HCT116 (cell line): Measurements from ENCODE around the gene GRIP1. TPM values are rescaled to one million over a fixed set of nuclear protein-coding genes. Genes with fewer than 3 reads are reported as not detected.

Experiments
- ATAC-seq: fragments of 200-7000 bp; cut with Tn5 transposase; 2 replicates; pipeline ENCODE4 v1.9.1; 2020; ENCODE audit warnings: mild to moderate bottlenecking, moderate library complexity
- BruUV-seq: library from RNA; stranded (reverse); fragments of 400-500 nt; replicated peaks from 2 replicates; lab custom pipeline; 2021; lab: Mats Ljungman, UMichigan
- CTCF ChIA-PET: fragments of 300-600 bp; sonication (Branson Sonifier 250); formaldehyde crosslinking; loops from one replicate; lab custom pipeline; 2021; ENCODE audit warnings: antibody characterized with exemption; lab: Charles Lee
- POLR2A ChIA-PET: fragments of 300-600, 350-600 bp; sonication (Branson Sonifier 250); formaldehyde crosslinking; loops from one replicate; lab custom pipeline; 2021; ENCODE audit warnings: antibody characterized with exemption; lab: Charles Lee
- RAD21 ChIA-PET, 2 experiments: fragments of 300-600 bp; sonication (Branson Sonifier 250); formaldehyde crosslinking; loops; one replicate each; lab custom pipeline; 2023; ENCODE audit warnings: low total read pairs in 2 of 2; ENCODE audit not compliant: uncharacterized antibody in 2 of 2, unreplicated experiment in 2 of 2, low non-redundant PET in 1 of 2; lab: Charles Lee
- DNase-seq: peaks from one replicate; pipeline ENCODE4 v3.0.0-alpha.2; 2010; ENCODE audit warnings: low read depth, low spot score
- H2AFZ ChIP-seq: fragments of 200-600 bp; shearing (Covaris generic), sonication (generic); 2 replicates; pipeline ENCODE4 v1.6.1; 2017; ENCODE audit warnings: low read depth, mixed run types, mixed read lengths, antibody characterized with exemption, low read length; ENCODE audit not compliant: poor library complexity, severe bottlenecking
- H3K27ac ChIP-seq: 2 replicates; pipeline ENCODE4 v1.5.1; 2012; ENCODE audit warnings: low read depth, low read length
- H3K27me3 ChIP-seq: fragments of 200-600 bp; sonication (generic); 2 replicates; pipeline ENCODE4 v1.6.1; 2016; ENCODE audit warnings: mixed run types, low read length, mixed read lengths; ENCODE audit not compliant: insufficient read depth
- H3K36me3 ChIP-seq, 2 experiments: fragments of 200-500 bp in 1 of 2; fragments of 200-600 bp in 1 of 2; sonication (Bioruptor generic) in 1 of 2; sonication (generic) in 1 of 2; 2 replicates each; pipeline versions ENCODE4 v1.5.1 to v1.6.1; 2014 to 2016; ENCODE audit warnings: low read length in 2 of 2, inconsistent platforms in 1 of 2, mixed read lengths in 1 of 2, mixed run types in 1 of 2; ENCODE audit not compliant: insufficient read depth in 2 of 2, control insufficient read depth in 1 of 2
- H3K4me1 ChIP-seq, 2 experiments: fragments of 200-600 bp in 1 of 2; sonication (generic) in 1 of 2; 2 replicates each; pipeline versions ENCODE4 v1.5.1 to v1.6.1; 2012 to 2017; ENCODE audit warnings: low read length in 2 of 2, inconsistent platforms in 1 of 2, mild to moderate bottlenecking in 1 of 2, mixed read lengths in 1 of 2, mixed run types in 1 of 2, moderate library complexity in 1 of 2; ENCODE audit not compliant: insufficient read depth in 2 of 2, control insufficient read depth in 1 of 2
- H3K4me2 ChIP-seq: fragments of 200-600 bp; sonication (generic); 2 replicates; pipeline ENCODE4 v1.6.1; 2017; ENCODE audit warnings: mixed run types, low read length, mixed read lengths
- H3K4me3 ChIP-seq, 2 experiments: fragments of 200-600 bp in 1 of 2; sonication (generic) in 1 of 2; replicated peaks in 1 of 2; 2 replicates each; pipeline ENCODE4 v1.5.1; 2011 to 2016; ENCODE audit warnings: low read length in 2 of 2, control low read depth in 1 of 2, low read depth in 1 of 2, mild to moderate bottlenecking in 1 of 2, mixed read lengths in 1 of 2, mixed run types in 1 of 2
- H3K79me2 ChIP-seq: fragments of 200-600 bp; sonication (generic); 2 replicates; pipeline ENCODE4 v1.6.1; 2017; ENCODE audit warnings: mild to moderate bottlenecking, mixed run types, low read length, moderate library complexity, mixed read lengths; ENCODE audit not compliant: insufficient read depth
- H3K9ac ChIP-seq: fragments of 200-600 bp; sonication (generic); 2 replicates; pipeline ENCODE4 v1.6.1; 2016; ENCODE audit warnings: low read length, mixed read lengths
- H3K9me2 ChIP-seq: fragments of 200-600 bp; sonication (generic), shearing (Covaris generic); 2 replicates; pipeline ENCODE4 v1.6.1; 2017; ENCODE audit warnings: mixed run types, mild to moderate bottlenecking, moderate library complexity; ENCODE audit not compliant: insufficient read depth
- H3K9me3 ChIP-seq, 2 experiments: fragments of 200-500 bp in 1 of 2; fragments of 200-600 bp in 1 of 2; sonication (Bioruptor generic) in 1 of 2; sonication (generic) in 1 of 2; 2 replicates each; pipeline ENCODE4 v1.6.1; 2014 to 2017; ENCODE audit warnings: low read length in 2 of 2, mixed read lengths in 2 of 2, inconsistent platforms in 1 of 2, low read depth in 1 of 2, mild to moderate bottlenecking in 1 of 2, mixed run types in 1 of 2, moderate library complexity in 1 of 2; ENCODE audit not compliant: control insufficient read depth in 1 of 2, insufficient read depth in 1 of 2
- H4K20me1 ChIP-seq: fragments of 200-600 bp; sonication (generic), shearing (Covaris generic); 2 replicates; pipeline ENCODE4 v1.6.1; 2017; ENCODE audit warnings: mixed run types, mild to moderate bottlenecking, moderate library complexity; ENCODE audit not compliant: insufficient read depth
- CBX3 ChIP-seq: IDR thresholded peaks from 2 replicates; pipeline ENCODE4 v1.6.1; 2012; ENCODE audit warnings: low read depth
- CEBPB ChIP-seq: IDR thresholded peaks from 2 replicates; pipeline ENCODE4 v1.6.1; 2012; ENCODE audit warnings: low read depth
- EGR1 ChIP-seq: IDR thresholded peaks from 2 replicates; pipeline ENCODE4 v1.6.1; 2012; ENCODE audit warnings: low read depth
- ELF1 ChIP-seq: IDR thresholded peaks from 2 replicates; pipeline ENCODE4 v1.6.1; 2012; ENCODE audit warnings: low read depth, borderline replicate concordance
- EZH2 ChIP-seq: fragments of 200-600 bp; sonication (generic); IDR thresholded peaks from 2 replicates; pipeline ENCODE4 v1.6.1; 2017; ENCODE audit warnings: antibody characterized with exemption, mixed run types
- EZH2phosphoT487 ChIP-seq: fragments of 200-600 bp; IDR thresholded peaks from 2 replicates; pipeline ENCODE4 v1.6.1; 2018; ENCODE audit warnings: antibody characterized with exemption, borderline replicate concordance
- JUND ChIP-seq: IDR thresholded peaks from 2 replicates; pipeline ENCODE4 v1.6.1; 2012
- POLR2A ChIP-seq: IDR thresholded peaks from 2 replicates; pipeline ENCODE4 v1.7.0; 2011; ENCODE audit warnings: borderline replicate concordance; ENCODE audit not compliant: insufficient read depth, insufficient read length; ENCODE audit errors: extremely low read depth
- RAD21 ChIP-seq: IDR thresholded peaks from 2 replicates; pipeline ENCODE4 v1.6.1; 2012; ENCODE audit warnings: low read depth, mild to moderate bottlenecking
- SIN3A ChIP-seq: IDR thresholded peaks from 2 replicates; pipeline ENCODE4 v1.6.1; 2012; ENCODE audit warnings: low read depth
- SRF ChIP-seq: IDR thresholded peaks from 2 replicates; pipeline ENCODE4 v1.6.1; 2012; ENCODE audit warnings: low read depth
- YY1 ChIP-seq: IDR thresholded peaks from 2 replicates; pipeline ENCODE4 v1.6.1; 2011; ENCODE audit warnings: low read length, low read depth, moderate library complexity, mild to moderate bottlenecking; ENCODE audit not compliant: insufficient replicate concordance; ENCODE audit errors: extremely low read depth
- ZFX ChIP-seq: fragments of 450-650 bp; IDR thresholded peaks from 2 replicates; pipeline ENCODE4 v1.6.1; 2017
- ZNF274 ChIP-seq: fragments of 200-500 bp; sonication (Bioruptor generic); IDR thresholded peaks from 2 replicates; pipeline ENCODE4 v1.6.1; 2014; ENCODE audit warnings: mild to moderate bottlenecking, low read depth, low read length, inconsistent platforms
- intact Hi-C: fragments of 100-400 bp; cut with micrococcal nuclease; formaldehyde crosslinking; loops from 2 replicates; pipeline ENCODE4 v1.10.0; 2022
- total RNA-seq: library from RNA; stranded (reverse); gene quantifications from one replicate; pipeline ENCODE4 v1.2.1, GENCODE V29; 2021; ENCODE audit not compliant: unreplicated experiment
- TF ChIP-seq, protein P1 (sequence below), 3 experiments: fragments of 200-600 bp in 1 of 3; sonication (generic) in 1 of 3; IDR thresholded peaks in 2 of 3; conservative IDR thresholded peaks in 1 of 3; 2 replicates each; pipeline ENCODE4 v1.5.1; 2012 to 2017; ENCODE audit warnings: low read depth in 2 of 3, low read length in 2 of 3, antibody characterized with exemption in 1 of 3, borderline replicate concordance in 1 of 3, control low read depth in 1 of 3, mild to moderate bottlenecking in 1 of 3, mixed read lengths in 1 of 3, mixed run types in 1 of 3, moderate library complexity in 1 of 3; ENCODE audit not compliant: insufficient read depth in 1 of 3
- TF ChIP-seq, protein P2 (sequence below): IDR thresholded peaks from 2 replicates; pipeline ENCODE4 v1.6.1; 2012
- TF ChIP-seq, protein P3 (sequence below): IDR thresholded peaks from 2 replicates; pipeline ENCODE4 v1.6.1; 2011; ENCODE audit warnings: mild to moderate bottlenecking, low read length, moderate library complexity; ENCODE audit not compliant: insufficient replicate concordance; ENCODE audit errors: extremely low read depth
- TF ChIP-seq, protein P4 (sequence below): IDR thresholded peaks from 2 replicates; pipeline ENCODE4 v1.6.1; 2012
- TF ChIP-seq, protein P5 (sequence below): IDR thresholded peaks from 2 replicates; pipeline ENCODE4 v1.6.1; 2012; ENCODE audit warnings: low read depth

The GRIP1 gene
- total RNA-seq, 1 experiment from 2014 or later: not detected

DNA sequence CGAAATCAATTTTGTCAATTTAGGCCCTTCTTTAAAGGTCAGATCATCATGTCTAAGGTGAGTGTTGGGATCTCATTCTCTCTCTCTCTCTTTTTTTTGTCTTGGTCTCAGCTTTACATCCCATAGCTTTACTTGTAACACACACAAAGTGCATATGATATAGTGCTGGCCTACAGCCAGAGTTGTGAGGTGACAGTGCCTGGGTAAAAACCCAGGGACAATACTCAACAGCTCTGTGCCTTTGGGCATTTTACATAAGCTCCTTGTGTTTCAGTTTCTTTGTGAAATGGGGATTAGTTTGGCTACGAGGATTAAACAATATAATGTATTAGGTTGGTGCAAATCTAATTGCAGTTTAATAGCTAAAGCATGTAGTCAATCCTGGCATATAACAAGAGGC, 40.2 kb downstream of the GRIP1 start:
- ATAC-seq: no peak
- POLR2A ChIA-PET: no interaction called here
- Histone ChIP-seq H4K20me1 (no peaks in the 10 kb centered on the region; the same call in 1 of the 2 replicates), H3K9ac (no peak overlapping the region), H3K4me2 (no peak overlapping the region), H2AFZ (no peak overlapping the region), H3K4me1 (no peaks in the 10 kb centered on the region), H3K9me3 (no peaks in the 10 kb centered on the region), H3K36me3 (no peaks in the 10 kb centered on the region), H3K27me3 (peaks cover 57% of the 10 kb centered on the region), H3K9me2 (no peaks in the 10 kb centered on the region), H3K79me2 (no peaks in the 10 kb centered on the region), H3K27ac (no peak overlapping the region), H3K4me3 (no peak overlapping the region)
- no TSS peak for BruUV-seq
- CTCF ChIA-PET: no interaction called here
- no peak for TF ChIP-seq POLR2A
- no peak for TF ChIP-seq SRF
- no peak for TF ChIP-seq JUND
- no peak for TF ChIP-seq ZNF274
- TF ChIP-seq, protein P1, sequence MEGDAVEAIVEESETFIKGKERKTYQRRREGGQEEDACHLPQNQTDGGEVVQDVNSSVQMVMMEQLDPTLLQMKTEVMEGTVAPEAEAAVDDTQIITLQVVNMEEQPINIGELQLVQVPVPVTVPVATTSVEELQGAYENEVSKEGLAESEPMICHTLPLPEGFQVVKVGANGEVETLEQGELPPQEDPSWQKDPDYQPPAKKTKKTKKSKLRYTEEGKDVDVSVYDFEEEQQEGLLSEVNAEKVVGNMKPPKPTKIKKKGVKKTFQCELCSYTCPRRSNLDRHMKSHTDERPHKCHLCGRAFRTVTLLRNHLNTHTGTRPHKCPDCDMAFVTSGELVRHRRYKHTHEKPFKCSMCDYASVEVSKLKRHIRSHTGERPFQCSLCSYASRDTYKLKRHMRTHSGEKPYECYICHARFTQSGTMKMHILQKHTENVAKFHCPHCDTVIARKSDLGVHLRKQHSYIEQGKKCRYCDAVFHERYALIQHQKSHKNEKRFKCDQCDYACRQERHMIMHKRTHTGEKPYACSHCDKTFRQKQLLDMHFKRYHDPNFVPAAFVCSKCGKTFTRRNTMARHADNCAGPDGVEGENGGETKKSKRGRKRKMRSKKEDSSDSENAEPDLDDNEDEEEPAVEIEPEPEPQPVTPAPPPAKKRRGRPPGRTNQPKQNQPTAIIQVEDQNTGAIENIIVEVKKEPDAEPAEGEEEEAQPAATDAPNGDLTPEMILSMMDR (IDR thresholded peaks at IDR 0.05 in 2 of 3, conservative IDR thresholded peaks at IDR 0.05 in 1 of 3; ENCODE audit: borderline replicate concordance in 1 of 3, insufficient read depth in 1 of 3, low read depth in 2 of 3, low read length in 2 of 3): no peak
- TF ChIP-seq, protein P2, sequence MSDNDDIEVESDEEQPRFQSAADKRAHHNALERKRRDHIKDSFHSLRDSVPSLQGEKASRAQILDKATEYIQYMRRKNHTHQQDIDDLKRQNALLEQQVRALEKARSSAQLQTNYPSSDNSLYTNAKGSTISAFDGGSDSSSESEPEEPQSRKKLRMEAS: no peak
- TF ChIP-seq YY1: no peak
- TF ChIP-seq EZH2phosphoT487: no peak
- no peak for TF ChIP-seq SIN3A
- TF ChIP-seq ZFX: no peak
- TF ChIP-seq EGR1: no peak
- TF ChIP-seq, protein P3, sequence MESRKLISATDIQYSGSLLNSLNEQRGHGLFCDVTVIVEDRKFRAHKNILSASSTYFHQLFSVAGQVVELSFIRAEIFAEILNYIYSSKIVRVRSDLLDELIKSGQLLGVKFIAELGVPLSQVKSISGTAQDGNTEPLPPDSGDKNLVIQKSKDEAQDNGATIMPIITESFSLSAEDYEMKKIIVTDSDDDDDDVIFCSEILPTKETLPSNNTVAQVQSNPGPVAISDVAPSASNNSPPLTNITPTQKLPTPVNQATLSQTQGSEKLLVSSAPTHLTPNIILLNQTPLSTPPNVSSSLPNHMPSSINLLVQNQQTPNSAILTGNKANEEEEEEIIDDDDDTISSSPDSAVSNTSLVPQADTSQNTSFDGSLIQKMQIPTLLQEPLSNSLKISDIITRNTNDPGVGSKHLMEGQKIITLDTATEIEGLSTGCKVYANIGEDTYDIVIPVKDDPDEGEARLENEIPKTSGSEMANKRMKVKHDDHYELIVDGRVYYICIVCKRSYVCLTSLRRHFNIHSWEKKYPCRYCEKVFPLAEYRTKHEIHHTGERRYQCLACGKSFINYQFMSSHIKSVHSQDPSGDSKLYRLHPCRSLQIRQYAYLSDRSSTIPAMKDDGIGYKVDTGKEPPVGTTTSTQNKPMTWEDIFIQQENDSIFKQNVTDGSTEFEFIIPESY: no peak
- no peak for TF ChIP-seq RAD21
- TF ChIP-seq CEBPB: no peak
- TF ChIP-seq, protein P4, sequence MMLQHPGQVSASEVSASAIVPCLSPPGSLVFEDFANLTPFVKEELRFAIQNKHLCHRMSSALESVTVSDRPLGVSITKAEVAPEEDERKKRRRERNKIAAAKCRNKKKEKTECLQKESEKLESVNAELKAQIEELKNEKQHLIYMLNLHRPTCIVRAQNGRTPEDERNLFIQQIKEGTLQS: no peak
- TF ChIP-seq ELF1: no peak
- TF ChIP-seq EZH2: no peak
- TF ChIP-seq, protein P5, sequence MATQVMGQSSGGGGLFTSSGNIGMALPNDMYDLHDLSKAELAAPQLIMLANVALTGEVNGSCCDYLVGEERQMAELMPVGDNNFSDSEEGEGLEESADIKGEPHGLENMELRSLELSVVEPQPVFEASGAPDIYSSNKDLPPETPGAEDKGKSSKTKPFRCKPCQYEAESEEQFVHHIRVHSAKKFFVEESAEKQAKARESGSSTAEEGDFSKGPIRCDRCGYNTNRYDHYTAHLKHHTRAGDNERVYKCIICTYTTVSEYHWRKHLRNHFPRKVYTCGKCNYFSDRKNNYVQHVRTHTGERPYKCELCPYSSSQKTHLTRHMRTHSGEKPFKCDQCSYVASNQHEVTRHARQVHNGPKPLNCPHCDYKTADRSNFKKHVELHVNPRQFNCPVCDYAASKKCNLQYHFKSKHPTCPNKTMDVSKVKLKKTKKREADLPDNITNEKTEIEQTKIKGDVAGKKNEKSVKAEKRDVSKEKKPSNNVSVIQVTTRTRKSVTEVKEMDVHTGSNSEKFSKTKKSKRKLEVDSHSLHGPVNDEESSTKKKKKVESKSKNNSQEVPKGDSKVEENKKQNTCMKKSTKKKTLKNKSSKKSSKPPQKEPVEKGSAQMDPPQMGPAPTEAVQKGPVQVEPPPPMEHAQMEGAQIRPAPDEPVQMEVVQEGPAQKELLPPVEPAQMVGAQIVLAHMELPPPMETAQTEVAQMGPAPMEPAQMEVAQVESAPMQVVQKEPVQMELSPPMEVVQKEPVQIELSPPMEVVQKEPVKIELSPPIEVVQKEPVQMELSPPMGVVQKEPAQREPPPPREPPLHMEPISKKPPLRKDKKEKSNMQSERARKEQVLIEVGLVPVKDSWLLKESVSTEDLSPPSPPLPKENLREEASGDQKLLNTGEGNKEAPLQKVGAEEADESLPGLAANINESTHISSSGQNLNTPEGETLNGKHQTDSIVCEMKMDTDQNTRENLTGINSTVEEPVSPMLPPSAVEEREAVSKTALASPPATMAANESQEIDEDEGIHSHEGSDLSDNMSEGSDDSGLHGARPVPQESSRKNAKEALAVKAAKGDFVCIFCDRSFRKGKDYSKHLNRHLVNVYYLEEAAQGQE: no peak
- TF ChIP-seq CBX3: no peak
- intact Hi-C loops: no loop called here
- no peak for DNase-seq
- RAD21 ChIA-PET: no interaction called here
